ENCODE results near the gene MKI67.
"Not testable (repeated sequence)": the region's sequence is repeated elsewhere in the genome, so short reads cannot be mapped to it uniquely, and the experiment has no call there.

The MKI67 gene

DNA sequence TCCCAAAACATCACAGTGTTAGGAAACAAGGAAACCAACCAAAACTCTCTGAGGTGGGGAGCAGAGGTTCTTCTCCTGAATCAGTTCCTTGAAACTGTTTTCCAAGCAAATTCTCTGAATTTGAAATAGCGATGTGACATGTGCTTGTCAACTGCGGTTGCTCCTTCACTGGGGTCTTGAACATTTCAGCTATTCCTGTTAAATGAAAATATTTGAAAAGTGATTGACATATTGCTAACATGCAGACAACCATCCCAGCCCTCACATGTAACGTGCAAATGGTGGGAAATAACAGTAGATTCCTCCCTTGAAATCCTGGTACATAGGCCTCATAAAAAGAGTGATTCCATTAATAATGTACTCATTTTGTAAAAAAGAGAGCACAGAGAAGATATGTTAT, 15.9 kb downstream of the MKI67 start:
- DNase-seq (ENCODE audit: low read depth in 3 of 3), result no peak

DNA sequence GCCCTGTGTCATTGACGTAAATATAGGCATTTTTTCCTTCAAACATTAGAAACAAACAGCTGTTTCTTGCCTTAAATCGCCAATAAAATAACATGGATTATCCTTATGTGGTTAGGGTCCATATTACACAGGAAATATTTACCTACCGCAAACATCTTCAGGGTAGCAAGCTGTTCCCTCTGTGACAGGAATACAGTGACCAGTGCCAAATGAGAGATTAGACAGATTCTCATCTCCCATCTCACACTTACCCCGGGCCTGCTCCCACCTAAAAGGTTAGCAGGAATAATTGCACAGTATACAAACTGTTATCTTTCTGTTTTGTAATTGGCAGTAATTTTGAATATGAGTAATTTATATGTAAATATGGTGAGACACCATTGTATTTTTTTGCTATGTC, 16.5 kb downstream of the MKI67 start:
- no peak for DNase-seq (ENCODE audit: low read depth in 3 of 3)

DNA sequence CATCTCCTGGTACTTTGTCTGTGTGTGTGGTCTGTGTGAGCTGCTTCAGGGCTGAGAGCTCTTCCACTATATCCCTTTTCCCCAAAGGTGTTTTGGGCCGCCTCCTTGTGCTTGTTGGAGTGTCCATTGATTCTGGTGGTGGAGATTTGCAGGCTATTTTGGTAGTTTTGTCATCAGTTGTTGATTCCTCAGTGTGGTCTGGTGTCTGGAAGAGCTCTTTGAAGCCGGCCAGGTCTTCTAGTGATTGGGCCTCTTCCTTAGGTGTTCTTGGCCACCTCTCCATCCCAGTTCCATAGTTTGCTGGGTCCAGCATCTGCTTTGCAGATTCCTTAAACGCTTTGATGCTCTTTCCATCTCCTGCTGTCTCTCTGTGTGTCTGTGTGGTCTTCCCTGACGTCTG, 20.8 kb downstream of the MKI67 start:
- DNase-seq (ENCODE audit: low read depth in 3 of 3), result no peak

DNA sequence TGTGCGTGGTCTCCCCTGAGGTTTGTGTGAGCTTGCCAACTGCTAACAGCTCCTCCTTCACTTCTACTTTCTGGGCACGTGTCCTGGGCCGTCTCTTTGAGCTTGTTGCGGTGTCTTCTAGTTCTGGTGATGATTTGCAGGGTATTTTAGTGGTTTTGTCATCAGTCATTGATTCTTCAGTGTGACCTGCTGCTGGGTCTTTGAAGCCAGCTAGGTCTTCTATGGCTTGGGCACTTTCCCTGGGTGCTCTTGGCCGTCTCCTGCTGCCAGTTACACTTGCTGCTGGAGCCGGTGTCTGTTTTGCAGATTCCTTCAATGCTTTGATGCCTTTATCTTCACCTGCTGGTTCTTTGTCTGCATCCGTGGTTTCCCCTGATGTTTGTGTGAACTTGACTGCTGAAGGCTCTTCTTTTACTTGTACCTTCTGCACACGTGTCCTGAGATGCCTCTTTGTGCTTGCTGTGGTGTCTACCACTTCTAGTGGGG, 23.0 kb downstream of the MKI67 start:
- DNase-seq (ENCODE audit: low read depth in 3 of 3), result no peak

DNA sequence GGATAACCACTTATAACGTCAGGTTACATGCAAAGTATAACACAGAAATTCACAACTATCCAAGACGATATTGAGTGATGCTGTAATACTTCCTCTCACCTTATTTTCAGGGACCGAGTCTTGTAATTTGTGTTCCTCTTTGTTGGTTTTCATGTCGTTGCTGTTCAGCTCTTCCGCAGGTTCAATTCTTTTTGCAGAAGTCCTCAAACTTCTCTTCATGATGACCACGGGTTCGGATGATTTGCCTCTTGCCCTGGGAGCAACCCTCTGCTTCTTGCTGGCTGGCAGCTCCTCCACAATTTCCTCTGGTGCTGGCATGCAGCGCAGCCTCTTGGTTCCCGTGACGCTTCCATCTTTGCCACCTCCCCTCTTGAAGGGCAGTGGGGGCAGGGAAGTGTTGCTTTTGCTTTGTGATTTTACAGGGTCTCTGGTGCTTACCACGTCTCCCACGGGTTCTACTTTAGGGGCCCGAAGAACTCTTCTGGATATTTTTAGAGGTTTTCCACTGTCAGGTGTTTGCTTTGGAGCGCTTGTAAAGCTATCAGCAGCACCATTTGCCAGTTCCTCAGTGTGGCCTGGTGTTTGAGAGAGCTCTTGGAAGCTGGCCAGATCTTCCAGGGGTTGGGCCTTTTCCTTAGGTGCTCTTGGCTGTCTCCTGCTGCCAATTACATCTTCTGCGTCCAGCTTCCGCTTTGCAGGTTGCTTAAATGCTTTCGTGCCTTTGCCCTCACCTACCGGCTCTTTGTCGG, 23.6 kb downstream of the MKI67 start:
- DNase-seq (ENCODE audit: low read depth in 3 of 3), result no peak

DNA sequence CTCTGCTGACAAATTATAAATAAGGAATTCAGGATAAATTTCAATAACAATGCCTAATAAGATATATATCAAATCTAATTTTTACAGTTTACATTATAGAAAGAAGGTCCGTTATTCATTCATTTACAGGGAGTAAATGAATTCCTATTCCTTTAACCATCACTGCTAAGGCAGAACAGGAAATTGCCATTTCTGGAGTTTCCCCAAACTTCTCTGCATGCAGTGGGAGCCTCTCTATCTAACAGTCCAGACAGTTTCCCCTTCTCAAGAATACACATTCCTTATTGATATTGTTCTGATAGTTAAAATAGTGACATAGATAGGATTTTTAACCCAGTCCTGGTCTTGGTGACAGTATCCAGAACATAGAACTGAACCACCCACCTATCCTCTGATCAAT, 24.3 kb downstream of the MKI67 start:
- no peak for DNase-seq (ENCODE audit: low read depth in 3 of 3)

DNA sequence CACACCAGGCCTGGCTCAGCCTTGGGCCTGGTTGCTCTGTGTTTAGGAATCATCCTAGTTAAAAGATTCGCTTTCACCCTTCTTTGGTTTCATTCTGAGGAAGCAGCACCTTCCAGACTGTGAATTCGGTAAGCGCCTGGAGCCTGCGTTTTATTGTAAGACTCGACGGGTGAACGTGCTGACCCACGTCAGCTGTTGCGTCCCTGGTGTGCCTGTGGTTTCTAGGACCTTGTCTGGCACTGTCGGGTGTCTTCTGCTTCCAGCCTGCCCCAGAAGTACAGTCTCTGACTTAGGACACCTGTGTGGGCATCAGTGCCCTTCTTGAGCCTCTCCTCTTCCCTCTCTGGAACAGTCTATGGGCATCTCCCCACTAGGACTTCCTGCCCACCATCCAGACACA, 26.3 kb downstream of the MKI67 start:
- no peak for DNase-seq (ENCODE audit: low read depth in 3 of 3)

DNA sequence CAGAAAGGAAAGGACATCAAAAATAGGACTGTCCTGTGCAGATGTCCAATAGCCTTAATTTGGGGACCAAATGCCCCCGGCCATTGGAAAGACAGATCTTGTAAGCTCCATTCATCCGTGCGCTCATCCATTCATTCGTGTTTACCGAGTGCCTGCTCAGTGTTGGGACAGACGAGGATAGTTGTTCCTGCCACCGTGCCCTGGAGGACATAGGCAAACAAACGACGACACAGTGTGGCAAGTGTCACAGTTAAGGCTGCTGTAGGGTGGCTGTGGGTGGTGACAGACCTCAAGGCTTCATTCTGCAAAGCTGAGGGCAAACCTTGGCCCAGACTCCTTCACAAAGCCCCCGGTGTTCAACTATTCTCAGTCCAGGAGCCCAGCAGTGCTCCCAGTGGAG, 27.6 kb downstream of the MKI67 start:
- DNase-seq (ENCODE audit: low read depth in 3 of 3), result no peak

DNA sequence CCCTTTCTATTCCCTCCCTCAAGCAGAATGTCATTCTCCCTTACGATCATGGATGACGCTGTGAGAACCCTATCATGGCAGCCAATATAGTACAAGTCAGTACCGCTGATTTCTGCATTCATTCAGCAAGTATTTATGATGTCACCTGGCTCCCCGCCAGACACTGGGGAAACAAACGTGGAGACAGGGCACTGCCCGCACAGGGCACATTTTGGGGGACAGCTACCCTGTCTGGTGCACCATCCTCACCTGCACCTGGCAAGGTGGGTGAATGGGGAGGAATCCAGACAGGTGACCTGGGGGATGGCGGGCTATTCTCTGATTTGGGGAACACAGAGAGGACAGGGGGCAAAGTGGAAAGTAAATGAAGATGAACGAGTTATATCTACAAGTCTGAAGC, 28.4 kb downstream of the MKI67 start:
- no peak for DNase-seq (ENCODE audit: low read depth in 3 of 3)

DNA sequence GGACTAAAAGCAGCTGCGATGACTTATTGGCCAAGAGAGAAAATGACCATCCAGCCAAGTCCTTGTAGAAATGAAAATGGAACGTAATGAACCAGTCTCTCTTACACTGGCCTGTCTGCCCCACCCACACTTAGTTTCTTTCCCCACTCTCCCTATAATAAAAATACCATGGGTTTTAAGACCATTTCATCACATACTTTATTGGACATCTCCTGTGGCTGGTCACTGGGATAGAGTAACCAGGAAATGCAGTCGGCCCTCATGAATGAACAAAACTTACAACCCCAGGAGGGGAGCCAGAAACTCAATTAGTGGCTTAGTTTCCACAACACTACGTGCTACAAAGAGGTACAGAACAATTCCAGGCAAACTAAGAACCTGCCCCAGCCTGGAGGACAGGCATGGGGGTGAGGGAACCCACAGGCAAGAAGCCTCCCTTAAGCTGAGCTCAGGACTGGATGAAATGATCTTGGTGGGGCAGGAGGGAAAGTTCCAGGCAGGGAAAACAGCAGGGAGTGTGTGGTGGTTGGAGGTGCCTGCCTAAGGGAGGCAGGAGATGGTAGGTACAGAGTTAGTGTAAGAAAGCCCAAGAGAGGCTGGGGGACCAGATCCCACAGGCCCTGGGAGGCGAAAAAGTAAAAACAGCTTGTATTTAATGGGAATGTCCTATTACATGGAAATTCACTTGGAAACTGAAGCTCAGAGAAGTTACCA, 29.6 kb downstream of the MKI67 start:
- no peak for DNase-seq (ENCODE audit: low read depth in 3 of 3)

DNA sequence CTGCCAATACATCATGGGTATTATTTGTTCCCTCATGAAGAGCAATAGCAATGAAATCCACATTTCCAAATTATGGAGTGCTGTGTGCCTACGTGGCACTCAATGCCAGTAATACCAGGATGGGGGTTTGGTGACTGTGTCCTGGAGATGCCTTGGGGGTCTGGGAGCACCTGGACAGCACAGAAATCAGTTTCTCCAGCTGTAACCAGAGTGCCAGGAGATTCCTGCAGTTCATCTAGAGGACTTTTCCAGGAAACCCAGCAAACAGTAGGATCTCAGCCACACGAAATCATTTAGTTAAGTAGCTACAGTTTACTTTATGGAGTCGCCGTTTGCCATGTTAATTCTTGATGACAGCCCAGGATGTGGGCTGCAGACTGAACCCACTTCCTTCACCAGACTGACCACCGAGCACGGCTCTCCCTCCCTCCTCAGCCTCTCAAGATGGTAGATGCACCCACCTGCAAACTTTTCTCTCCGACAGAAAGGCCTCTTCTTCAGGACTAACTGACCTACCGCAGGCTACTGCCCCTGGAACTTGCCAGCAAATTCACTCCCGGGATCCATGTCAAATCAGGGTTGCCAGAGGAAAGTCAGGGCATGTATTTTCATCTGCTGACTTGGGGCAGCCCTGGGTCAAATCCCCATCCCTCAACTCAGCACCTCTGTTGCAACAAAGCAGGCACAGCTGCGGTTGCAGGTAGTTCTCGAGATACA, 30.3 kb downstream of the MKI67 start:
- DNase-seq (ENCODE audit: low read depth in 3 of 3), result no peak

DNA sequence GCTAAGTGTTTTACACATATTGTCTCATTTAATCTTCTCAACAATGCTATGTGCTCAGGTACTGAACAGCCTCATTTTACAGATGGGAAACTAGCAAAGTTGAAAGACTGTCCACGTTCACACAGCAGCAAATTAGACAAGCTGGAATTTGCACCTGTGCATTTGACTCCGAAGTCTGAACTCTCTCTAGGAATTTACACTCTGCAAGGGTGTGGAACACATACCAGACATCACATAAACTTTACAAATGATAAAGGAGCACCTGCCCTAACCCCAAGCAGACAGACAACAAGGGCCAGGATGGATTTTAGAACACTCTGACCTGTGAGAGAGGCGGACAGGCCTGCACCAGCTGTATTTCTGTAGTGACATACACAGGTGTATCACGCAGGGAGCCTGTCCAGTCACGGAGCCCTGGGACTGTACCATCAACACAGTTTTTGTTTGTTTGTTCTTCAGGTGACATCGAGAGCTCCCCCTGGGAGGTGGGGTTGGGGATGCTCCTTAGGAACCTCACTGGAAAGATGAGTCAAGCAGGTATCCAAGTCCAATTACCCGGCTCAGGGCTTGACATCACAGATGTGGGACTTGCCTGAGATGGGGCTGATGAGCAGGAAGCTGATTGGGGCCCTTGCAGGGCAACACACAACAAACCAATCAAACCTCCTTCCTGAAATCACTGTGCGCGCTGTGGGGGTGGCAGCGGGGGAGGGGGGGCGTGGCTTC, 31.0 kb downstream of the MKI67 start:
- no peak for DNase-seq (ENCODE audit: low read depth in 3 of 3)

DNA sequence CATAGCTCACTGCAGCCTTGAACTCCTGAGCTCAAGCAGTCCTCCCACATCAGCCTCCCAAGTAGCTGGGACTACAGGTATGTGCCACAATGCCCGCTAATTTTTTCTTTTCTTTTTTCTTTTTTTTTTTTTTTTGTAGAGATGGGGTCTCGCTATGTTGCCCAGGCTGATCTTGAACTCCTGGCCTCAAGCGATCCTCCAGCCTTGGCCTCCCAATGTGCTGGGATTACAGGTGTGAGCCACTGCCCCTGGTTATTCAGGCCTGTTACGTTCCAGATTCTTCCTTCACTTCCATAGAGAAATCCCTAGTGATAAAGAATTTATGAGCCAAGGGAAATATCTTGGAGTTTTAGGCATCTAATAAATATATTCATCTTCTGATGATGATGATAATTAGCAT, 31.6 kb downstream of the MKI67 start:
- not testable (repeated sequence) for DNase-seq (ENCODE audit: low read depth in 3 of 3)

DNA sequence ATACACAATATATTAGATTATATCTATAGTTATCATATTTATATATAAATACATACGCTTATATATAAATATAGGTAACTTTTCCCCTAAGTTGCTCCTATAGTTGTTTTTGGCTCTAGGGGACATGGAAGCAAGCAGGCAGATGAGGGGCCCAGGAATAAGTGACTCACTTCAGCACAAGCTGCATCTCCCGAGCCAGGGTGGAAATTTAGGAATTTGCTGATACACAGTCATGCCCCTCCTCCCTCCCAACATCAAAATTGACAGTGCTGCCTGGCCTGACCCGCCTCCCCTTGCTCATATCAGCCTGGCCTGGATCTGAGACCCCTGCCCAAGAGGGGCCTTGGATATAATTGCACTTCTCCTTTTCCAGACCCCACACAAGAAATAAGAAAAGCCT, 33.8 kb downstream of the MKI67 start:
- no peak for DNase-seq (ENCODE audit: low read depth in 3 of 3)

DNA sequence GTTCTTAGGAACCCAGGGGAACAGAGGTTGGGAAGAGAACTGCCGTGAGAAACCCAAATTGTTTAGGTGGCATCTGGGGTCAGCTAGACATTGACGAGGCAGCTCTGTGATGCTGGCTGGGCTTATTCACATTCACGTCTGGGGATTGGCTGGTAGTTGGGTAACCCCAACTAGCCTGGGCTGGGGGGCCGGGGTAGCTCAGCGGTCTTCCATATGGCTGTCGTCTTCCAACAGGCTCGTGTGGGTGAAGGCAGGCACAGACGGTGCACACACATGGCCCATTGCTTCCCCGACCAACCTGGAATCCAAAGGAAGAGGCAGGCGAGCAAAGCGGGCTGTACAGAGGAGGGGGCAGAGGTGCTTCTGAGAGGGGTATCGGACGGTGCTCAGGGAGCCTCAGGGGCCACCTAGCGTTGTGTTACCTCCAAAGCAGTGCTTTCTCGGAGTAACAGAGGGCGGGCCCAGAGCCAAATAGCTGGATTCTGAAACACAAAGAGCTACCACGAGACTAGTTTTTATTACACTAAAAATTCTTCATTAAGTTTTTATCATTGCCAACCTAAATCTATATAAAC, 34.5 kb downstream of the MKI67 start:
- no peak for DNase-seq (ENCODE audit: low read depth in 3 of 3)

DNA sequence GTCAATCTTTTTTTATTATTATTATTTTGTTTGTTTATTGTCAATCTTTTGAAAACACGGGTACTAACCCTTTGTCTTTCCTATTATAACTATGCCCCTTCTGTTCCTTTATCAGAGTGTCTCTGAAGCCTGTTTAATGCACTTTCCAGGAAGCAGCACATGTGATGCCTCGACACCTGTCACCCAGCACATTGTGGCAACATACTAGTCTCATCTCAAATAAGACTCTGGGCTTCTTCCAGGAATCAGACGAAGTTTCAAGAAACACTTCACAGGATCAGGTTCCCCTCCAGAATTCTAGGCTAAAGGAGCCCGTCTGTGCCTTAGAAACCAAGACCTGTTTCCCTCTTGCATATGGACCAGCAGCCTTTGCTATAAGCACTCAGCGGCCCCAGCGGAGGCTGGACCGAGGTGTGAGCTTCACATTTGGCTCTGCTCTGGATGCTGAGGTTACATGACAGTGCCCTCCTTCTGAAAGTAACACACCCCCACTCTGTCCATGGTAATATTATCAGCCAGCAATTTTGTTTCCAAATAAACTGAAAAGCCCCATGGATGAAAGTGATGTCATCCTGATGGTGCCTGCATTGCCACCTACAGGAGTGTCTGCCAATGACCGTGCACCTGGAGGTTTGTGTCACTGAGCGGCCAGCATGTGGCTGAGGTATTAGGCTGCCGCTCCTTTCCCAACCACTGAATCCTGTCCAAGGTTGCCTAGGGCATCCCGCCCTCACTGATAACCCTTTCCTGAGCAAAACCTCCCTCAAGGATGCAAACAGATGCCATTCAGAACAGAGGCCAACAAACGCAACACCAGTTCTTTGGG, 38.1 kb downstream of the MKI67 start:
- no peak for DNase-seq (ENCODE audit: low read depth in 3 of 3)

DNA sequence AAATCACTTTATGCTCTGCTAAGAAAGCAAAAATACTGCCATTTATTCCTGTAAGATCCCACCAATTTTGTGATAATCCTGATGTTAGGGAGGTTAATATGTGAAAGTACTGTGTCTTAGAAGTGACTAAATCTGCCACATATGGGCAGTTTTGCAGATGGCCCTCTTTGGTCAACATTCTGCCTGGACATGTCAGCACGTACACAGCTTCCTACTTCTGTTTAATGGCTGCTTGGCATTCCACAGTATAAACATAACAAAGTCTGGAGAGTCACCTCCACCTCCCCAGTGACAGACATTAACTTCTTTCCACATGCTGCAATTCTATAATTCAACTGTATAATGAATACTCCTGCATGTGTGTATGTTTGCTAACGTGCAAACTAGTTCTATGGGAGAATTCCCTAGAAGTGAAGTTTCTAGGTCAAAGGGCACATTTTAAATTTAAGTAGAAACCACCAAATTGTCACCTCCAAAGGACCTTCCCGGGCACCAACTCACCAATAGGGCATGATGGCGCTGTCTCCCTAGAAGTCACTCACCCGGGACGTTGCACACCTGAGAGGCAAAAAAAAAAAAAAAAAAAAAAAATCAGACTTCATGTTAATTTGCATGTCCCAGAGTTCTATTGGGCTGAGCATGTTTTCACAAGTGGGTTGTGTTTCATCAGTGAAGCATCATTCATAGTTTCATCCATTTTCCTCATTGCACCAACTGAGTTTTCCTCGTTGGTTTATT, 38.9 kb downstream of the MKI67 start:
- DNase-seq (ENCODE audit: low read depth in 3 of 3), result no peak

DNA sequence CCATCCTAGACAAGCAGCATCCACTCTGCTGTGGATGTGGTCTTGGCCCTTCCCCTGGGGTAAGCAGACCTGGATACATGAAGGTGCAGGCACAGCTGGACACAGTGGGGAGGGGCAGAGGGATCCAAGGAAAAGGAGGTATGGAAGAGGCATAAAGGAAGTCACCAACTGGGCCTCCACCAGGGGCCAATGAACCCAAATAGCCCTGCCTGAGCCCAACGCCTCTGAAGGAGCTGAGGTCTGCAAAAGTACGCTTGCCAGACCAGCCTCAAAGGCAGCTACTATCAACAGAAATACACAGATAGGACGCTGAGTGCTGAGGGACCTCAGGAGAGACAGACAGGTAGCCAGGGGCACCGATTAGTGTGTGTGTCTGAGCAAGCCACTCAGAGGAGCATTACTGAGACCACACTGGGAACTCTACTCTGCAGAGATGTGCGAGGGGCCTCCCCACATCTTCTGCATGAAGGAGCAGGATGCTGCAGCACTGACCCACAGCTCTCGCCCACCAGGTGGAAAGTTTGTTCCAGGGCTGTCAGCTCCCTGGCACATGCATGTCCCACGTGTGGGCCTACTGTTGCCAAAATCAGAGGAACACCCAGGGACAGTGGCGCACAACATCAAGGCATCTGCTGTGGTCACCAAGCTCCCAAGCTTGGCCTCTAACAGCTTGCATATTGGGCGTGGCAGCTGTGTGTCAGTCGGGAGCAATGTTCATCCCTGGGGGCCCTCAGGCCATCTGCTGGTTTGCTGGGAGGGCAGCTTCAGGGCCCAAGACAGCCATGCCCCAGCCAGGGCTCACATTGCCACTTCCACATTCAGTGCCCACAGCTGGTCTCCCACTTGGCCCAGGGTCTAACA, 40.0 kb downstream of the MKI67 start:
- DNase-seq (ENCODE audit: low read depth in 3 of 3), result no peak

DNA sequence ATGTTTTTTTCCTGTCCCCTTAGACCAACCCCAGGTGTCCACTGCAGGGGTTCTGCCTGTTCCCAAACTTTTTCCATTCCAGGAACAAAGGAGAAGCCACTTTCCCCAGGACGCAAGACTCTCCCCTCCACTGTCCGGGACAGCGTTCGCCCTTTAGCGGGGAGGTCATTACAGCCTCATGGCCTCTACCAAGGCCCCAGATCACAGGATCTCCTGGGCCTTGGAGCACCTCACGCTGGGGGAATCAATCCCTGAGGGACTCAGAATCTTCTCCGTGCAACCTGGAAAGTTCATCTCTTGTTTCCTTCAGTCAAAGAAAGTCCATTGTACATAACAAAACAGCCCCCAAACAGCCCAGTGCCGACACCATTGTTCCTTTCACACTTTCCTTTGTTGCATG, 41.2 kb downstream of the MKI67 start:
- no peak for DNase-seq (ENCODE audit: low read depth in 3 of 3)

Data from stimulated activated CD4-positive, alpha-beta T cell treated with anti-CD3 and anti-CD28 coated beads, TNF-alpha, amount 100 ng/mL, for 4 hours (primary cell).